Spleen (tissue), 7 donors: ENCODE results near the gene RFX2.

Experiments used
- POLR2A ChIP-seq, 3 donors: fragments of 450-650 bp; IDR thresholded peaks; one replicate each; pipeline ENCODE4 v1.5.1; 2017; ENCODE audit warnings: antibody characterized with exemption in 3 of 3, mild to moderate bottlenecking in 1 of 3
- POLR2AphosphoS5 ChIP-seq, 3 donors: sonication (generic); formaldehyde crosslinking; IDR thresholded peaks; one replicate each; pipeline ENCODE4 v1.5.1; 2017; ENCODE audit warnings: antibody characterized with exemption in 3 of 3
- TF ChIP-seq, protein P1 (sequence below), 11 experiments: fragments of 200-600 bp in 7 of 11; fragments of 450-650 bp in 4 of 11; sonication (generic) in 4 of 11; IDR thresholded peaks in 8 of 11; conservative IDR thresholded peaks in 3 of 11; 1 replicate in 7 of 11; 2 replicates in 4 of 11; pipeline versions ENCODE4 v1.4.0 to v1.8.0; 2016 to 2021; ENCODE audit warnings: antibody characterized with exemption in 11 of 11, inconsistent platforms in 4 of 11, mild to moderate bottlenecking in 1 of 11
- donor health status: DM: no; HTN: no; CAD: no; lungs with moderate emphysema.
- donor health status: DM: no; HTN: no; CAD: no.
- donor health status: DM: no; HTN: no; CAD: no.

DNA sequence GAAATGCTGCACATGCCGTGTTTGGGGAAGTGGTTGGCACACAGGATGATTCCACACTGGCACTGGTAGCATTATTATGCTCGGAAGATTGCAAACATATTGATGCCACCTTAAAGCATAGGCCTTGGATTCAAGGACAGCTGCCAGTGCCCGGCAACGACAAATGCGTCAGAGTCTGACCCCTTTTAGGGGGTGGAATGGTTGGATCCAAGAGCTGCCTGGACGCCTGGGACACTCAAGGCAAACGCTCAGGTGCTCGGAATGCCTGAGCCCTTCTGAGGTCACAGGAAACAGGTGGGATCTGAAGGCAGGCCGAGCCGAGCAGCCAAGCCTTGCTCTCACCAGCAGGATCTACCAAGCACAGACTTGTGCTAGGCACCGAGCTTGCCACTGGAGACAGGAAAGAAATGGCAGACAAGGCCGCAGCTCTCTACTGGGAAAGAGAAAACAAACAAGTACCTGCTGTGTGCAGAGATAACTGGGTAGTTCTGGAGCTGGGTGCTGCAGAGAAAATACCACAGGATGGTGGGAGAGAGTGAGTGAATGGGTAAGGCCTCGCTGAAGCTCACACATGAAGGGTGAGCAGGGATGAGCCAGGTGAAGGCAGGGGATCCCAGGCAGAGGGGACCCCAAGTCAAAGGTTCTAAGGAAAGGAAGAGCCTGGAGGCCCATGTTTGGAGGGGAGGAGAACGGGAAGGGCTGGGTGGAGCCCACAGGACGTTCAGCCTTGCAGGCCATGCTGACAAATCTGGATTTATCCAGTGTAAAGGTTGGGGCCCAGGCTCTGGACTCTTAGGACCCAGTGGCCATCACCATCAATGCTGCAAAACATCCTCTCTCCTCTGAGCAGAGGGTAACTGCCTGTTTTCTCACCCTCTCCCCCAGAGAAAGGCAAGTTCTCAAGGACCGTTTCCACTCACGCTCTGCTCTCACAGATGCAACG is 141.6 kb downstream of the RFX2 start:
- TF ChIP-seq, protein P1, sequence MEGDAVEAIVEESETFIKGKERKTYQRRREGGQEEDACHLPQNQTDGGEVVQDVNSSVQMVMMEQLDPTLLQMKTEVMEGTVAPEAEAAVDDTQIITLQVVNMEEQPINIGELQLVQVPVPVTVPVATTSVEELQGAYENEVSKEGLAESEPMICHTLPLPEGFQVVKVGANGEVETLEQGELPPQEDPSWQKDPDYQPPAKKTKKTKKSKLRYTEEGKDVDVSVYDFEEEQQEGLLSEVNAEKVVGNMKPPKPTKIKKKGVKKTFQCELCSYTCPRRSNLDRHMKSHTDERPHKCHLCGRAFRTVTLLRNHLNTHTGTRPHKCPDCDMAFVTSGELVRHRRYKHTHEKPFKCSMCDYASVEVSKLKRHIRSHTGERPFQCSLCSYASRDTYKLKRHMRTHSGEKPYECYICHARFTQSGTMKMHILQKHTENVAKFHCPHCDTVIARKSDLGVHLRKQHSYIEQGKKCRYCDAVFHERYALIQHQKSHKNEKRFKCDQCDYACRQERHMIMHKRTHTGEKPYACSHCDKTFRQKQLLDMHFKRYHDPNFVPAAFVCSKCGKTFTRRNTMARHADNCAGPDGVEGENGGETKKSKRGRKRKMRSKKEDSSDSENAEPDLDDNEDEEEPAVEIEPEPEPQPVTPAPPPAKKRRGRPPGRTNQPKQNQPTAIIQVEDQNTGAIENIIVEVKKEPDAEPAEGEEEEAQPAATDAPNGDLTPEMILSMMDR (IDR thresholded peaks at IDR 0.05 in 8 of 11, conservative IDR thresholded peaks at IDR 0.05 in 3 of 11), result no peak
- TF ChIP-seq POLR2A (IDR thresholded peaks at IDR 0.05), result no peak
- TF ChIP-seq POLR2AphosphoS5 (IDR thresholded peaks at IDR 0.05), result peak in 2 of 3 donors; percentile 3 to 64
